NT2/D1 (cell line): ENCODE measurements around the gene LRRC8C.

ENCODE experiments used
- DNase-seq: peaks from one replicate; pipeline ENCODE4 v3.0.0-alpha.2; 2011; ENCODE audit warnings: low read depth, low spot score
- H3K27me3 ChIP-seq: 2 replicates; pipeline ENCODE4 v1.6.0; 2011; ENCODE audit warnings: mild to moderate bottlenecking; ENCODE audit not compliant: insufficient read length, insufficient read depth
- H3K36me3 ChIP-seq: 2 replicates; pipeline ENCODE4 v1.6.1; 2011; ENCODE audit warnings: mild to moderate bottlenecking, low read length, mixed read lengths; ENCODE audit not compliant: insufficient read depth, insufficient read length
- H3K4me1 ChIP-seq: 2 replicates; pipeline ENCODE4 v1.5.1; 2011; ENCODE audit not compliant: insufficient read depth, insufficient read length
- H3K4me3 ChIP-seq: 2 replicates; pipeline ENCODE4 v1.5.1; 2011; ENCODE audit warnings: low read depth; ENCODE audit not compliant: insufficient read length
- H3K9ac ChIP-seq: 2 replicates; pipeline ENCODE4 v1.6.0; 2011; ENCODE audit warnings: low read depth; ENCODE audit not compliant: insufficient read length
- H3K9me3 ChIP-seq: 2 replicates; pipeline ENCODE4 v1.5.1; 2011; ENCODE audit warnings: mild to moderate bottlenecking, low read length; ENCODE audit not compliant: insufficient read depth
- SUZ12 ChIP-seq: IDR thresholded peaks from 2 replicates; pipeline ENCODE4 v1.6.1; 2011; ENCODE audit not compliant: insufficient read length, insufficient read depth; ENCODE audit errors: extremely low read depth
- YY1 ChIP-seq: IDR thresholded peaks from 2 replicates; pipeline ENCODE4 v1.6.1; 2011; ENCODE audit not compliant: insufficient read length, insufficient read depth
- ZNF274 ChIP-seq: IDR thresholded peaks from 2 replicates; pipeline ENCODE4 v1.6.1; 2011; ENCODE audit warnings: mild to moderate bottlenecking, low read depth, low read length

LRRC8C gene

DNA sequence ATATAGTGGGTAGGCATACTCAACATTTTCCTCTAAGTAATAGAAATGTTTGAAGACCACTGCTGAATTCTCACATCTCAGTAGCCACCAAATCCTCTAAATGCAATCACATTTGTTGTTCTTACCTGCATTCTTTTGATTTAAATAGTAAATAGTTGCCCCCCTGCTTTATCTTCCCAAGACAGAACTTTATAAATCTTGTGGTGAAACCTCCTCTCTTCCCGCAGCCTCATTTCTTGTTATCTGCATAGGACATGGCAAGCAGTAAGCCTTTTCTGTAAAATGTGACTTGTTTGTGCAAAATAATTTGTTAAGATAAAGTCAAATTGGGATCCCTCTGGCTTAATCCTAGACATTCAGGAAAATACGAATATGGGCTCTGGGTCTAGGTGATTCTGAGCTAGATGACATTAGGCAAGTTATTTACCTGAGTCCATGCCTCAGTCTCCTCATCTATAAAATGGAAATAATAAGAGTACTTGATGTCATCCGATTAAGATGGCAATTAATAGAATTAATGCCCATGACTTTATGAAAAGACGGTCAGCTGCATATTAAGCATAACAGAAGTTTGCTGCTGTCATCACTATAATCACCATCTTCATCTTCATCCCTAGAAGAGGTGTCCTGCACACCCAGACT, 77.7 kb downstream of the LRRC8C start:
- Histone ChIP-seq H3K4me3 (no peak overlapping the region), H3K4me1 (peaks cover 4% of the 10 kb centered on the region), H3K9me3 (no peaks in the 10 kb centered on the region), H3K27me3 (no peaks in the 10 kb centered on the region), H3K9ac (no peak overlapping the region), H3K36me3 (no peaks in the 10 kb centered on the region)
- DNase-seq: no peak
- no peak for TF ChIP-seq ZNF274
- no peak for TF ChIP-seq SUZ12
- no peak for TF ChIP-seq YY1

DNA sequence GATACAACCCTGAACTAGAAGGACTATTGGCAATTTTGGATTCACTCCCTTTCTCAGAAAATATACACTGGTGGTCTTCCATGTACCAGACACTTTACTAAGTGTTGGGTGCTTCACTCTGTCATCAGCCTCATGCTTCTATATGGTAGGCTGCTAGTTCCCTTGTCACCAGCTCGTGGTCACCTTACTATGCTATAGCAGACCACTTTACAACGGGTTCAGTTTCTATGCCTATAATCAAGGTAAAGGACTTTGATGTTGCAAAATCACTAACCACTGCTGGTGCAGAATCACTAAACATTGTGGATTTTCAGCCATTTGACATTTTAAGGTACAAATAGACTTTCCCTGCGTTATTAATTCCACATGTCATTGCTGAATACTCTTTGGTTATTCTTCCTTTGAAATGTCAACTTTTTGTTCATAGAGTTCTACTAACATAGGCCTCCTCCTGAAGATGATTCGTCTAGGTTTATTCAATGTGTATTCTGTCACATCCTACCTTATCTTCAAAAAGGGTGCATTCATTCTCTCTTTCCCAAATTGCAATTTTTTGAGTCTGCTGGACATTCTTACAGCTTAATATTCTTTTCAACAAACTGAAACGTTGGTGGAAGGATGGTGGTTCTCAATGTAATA, 78.3 kb downstream of the LRRC8C start:
- Histone ChIP-seq H3K9me3 (no peaks in the 10 kb centered on the region), H3K4me3 (no peak overlapping the region), H3K4me1 (peaks cover 4% of the 10 kb centered on the region), H3K9ac (no peak overlapping the region), H3K27me3 (no peaks in the 10 kb centered on the region), H3K36me3 (no peaks in the 10 kb centered on the region)
- no peak for DNase-seq
- no peak for TF ChIP-seq SUZ12
- TF ChIP-seq YY1: no peak
- TF ChIP-seq ZNF274: no peak

DNA sequence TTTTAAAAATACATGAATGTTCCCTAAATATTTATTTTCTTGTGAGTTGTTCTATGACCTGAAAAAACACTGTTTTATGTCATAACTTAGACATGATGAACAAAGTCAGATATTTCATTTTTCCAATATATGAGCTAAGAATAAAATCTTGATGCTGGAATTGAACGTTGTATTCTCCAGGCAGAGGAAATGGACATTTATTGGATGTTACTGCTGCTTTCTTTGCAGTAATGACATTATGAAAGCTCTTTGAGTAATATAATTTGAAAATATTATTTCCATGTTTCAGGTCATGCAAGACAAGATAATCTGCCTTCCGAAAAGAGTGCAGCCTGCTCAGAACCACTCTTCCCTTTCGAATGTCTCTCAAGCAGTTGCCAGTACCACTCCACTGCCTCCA, 79.5 kb downstream of the LRRC8C start:
- TF ChIP-seq YY1: no peak
- TF ChIP-seq ZNF274: no peak
- no peak for TF ChIP-seq SUZ12
- no peak overlapping the region for H3K9ac ChIP-seq
- H3K4me3 ChIP-seq: no peak overlapping the region
- no peaks in the 10 kb centered on the region for H3K36me3 ChIP-seq
- H3K27me3 ChIP-seq: no peaks in the 10 kb centered on the region
- no peak for DNase-seq
- peaks cover 4% of the 10 kb centered on the region for H3K4me1 ChIP-seq
- no peaks in the 10 kb centered on the region for H3K9me3 ChIP-seq

DNA sequence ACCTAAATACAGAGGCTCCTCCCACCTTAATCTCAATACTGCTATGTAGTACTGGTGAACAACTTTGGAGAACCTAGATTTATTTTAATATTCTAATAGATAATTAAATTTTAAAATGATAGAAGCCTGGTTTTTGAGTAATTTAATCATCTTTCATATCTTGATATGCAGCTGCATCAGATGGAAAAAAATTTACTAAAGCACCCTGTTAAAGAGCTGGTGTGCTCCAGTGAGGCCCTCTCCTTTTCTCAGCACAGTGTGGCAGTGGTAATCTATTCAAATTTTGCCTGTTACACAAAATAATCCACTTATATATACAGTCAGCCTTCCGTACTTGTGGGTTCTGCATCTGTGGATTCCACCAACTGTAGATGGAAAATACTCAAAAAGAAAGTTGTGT, 82.8 kb downstream of the LRRC8C start:
- Histone ChIP-seq H3K36me3 (no peaks in the 10 kb centered on the region), H3K27me3 (no peaks in the 10 kb centered on the region), H3K9me3 (no peaks in the 10 kb centered on the region), H3K4me1 (no peaks in the 10 kb centered on the region), H3K4me3 (no peak overlapping the region), H3K9ac (no peak overlapping the region)
- no peak for TF ChIP-seq SUZ12
- TF ChIP-seq ZNF274: no peak
- TF ChIP-seq YY1: no peak
- DNase-seq: no peak

DNA sequence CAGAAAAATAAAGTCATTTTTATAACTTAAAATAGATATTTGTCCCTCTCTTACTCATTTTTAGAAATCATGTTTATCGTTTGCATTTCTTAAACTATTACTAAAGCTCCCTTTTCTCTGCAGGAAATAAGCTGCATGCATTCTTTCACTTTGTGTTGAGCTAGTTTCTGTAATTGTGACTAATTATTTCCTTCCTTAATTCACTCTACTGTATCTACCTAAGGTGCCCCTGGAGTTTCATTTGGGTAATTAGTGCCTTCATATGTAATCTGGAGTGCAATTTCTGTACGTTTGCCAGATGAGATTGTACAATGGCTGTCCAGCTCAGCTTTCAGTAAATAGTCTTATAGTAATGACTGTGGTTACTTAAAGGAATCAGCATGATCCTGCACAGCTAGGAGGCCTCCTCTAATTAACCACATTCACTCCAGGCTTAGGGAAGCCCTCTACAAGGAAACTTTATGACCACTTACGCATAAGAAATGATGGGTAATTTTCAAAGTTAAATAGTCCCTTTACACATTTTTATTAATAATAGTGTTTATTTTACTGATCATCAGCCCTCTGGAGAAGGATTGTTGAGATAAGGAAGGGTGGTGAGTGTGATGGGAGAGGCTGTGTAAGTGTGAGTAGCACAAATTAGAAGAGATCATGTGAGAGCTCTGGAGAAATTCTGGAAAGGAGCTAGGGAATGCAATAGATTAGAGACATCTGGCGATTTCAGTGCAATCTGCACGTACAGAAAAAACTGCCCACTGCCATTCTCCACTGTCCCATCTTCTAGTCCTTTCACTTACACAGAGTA, 86.8 kb downstream of the LRRC8C start:
- Histone ChIP-seq H3K4me1 (no peaks in the 10 kb centered on the region), H3K36me3 (no peaks in the 10 kb centered on the region), H3K9ac (no peak overlapping the region), H3K9me3 (no peaks in the 10 kb centered on the region), H3K27me3 (no peaks in the 10 kb centered on the region), H3K4me3 (no peak overlapping the region)
- no peak for DNase-seq
- no peak for TF ChIP-seq YY1
- no peak for TF ChIP-seq ZNF274
- no peak for TF ChIP-seq SUZ12

DNA sequence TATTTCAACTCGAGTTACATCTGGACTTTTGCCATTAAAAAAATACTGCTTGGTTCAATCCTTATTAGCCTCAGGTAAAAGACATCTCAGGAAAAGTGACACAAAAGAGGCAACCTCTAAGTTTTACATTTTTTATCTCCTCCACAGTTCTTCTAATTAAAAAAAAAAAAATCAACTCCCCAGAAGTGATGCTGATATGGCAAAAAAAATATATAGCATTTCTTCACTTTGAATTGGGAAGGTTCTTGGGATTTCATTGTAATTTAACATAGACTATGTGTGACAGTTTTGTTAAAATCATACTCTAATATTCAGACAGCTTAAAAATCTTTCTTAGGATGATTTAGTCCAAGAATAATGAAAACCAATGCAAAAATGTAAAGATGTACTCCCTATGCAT, 87.9 kb downstream of the LRRC8C start:
- DNase-seq: no peak
- H3K4me1 ChIP-seq: no peaks in the 10 kb centered on the region
- H3K27me3 ChIP-seq: no peaks in the 10 kb centered on the region
- TF ChIP-seq ZNF274 (no peak), SUZ12 (no peak), YY1 (no peak)
- H3K4me3 ChIP-seq: no peak overlapping the region
- H3K9me3 ChIP-seq: no peaks in the 10 kb centered on the region
- no peaks in the 10 kb centered on the region for H3K36me3 ChIP-seq
- no peak overlapping the region for H3K9ac ChIP-seq

DNA sequence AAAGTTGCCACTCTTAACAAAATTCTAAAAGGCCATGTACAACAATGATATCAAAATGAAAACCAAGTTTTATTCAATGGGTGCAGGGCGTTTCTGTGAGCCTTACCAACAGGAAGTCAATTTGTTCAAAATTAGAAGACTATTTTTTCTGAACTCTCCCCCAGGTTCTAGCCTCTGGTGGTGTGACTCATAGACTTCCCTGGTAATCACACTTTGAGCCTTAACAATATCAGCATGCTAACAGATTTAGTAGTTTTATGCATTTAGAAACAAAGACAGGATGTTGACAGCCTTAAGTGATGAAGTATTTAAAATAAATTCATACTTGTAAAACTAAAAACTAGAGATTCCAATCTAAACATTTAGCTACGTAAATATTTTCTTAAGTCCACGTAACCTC, 88.4 kb downstream of the LRRC8C start:
- Histone ChIP-seq H3K4me3 (no peak overlapping the region), H3K4me1 (no peaks in the 10 kb centered on the region), H3K9me3 (no peaks in the 10 kb centered on the region), H3K27me3 (no peaks in the 10 kb centered on the region), H3K9ac (no peak overlapping the region), H3K36me3 (no peaks in the 10 kb centered on the region)
- TF ChIP-seq YY1 (no peak), ZNF274 (no peak), SUZ12 (no peak)
- DNase-seq: no peak
